ENCODE data around the gene ZSCAN12. TPM values are rescaled to one million over a fixed set of nuclear protein-coding genes. Genes with fewer than 3 reads are reported as not detected.
"Not testable (repeated sequence)": the region's sequence is repeated elsewhere in the genome, so short reads cannot be mapped to it uniquely, and the experiment has no call there.

ZSCAN12 gene
- total RNA-seq, 1 donor from 2014 or later, result 12.8 TPM

DNA sequence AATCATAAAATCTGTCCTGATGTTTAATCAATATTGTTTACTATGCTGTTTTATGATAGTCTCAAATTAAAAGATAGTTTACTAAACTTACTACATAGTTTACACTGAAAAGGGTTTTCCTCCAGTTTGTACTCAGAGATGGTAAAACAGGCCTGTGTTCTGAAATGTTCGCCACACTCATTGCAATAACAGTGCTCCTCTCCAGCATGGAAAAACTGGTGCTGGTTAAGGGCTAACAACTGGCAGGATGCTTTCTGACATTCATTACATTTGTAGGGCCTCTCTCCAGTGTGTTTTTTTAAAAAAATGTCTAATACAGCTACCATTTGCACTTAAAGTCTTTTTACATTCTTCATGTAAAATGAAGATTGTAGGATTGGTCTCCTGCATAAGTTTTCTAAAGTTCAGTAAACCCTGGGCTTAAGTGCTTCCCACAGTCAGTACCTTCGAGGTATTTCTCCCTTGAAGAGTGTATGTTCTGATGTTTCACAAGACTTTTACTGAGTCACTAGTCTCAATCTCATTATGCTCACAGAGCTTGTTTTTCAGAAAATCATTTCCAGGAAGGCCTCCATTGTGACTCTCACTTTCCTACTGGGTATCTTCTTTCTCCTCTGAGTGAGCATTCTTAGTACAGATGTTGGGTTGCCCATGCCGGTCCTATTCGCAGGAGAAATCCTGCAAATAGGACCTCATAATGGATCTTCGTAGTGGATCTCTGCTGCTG, 8.7 kb upstream of the ZSCAN12 start:
- no peak overlapping the region for H3K27ac Mint-ChIP-seq
- DNase-seq, result no peak
- H3K4me1 Mint-ChIP-seq, result no peaks in the 10 kb centered on the region
- ChIA-PET POLR2A (no interaction called here), CTCF (no interaction called here)
- no peak overlapping the region for H3K4me3 Mint-ChIP-seq
- TF ChIP-seq CTCF (IDR thresholded peaks at IDR 0.05), result no peak
- H3K27me3 Mint-ChIP-seq, result peaks cover 36% of the 10 kb centered on the region
- peaks cover 3% of the 10 kb centered on the region for H3K9me3 Mint-ChIP-seq
- no peak for ATAC-seq (ENCODE audit: low read depth)
- H3K36me3 Mint-ChIP-seq (ENCODE audit: low read depth), result no peaks in the 10 kb centered on the region
- intact Hi-C loops (cut with micrococcal nuclease), result no loop called here

DNA sequence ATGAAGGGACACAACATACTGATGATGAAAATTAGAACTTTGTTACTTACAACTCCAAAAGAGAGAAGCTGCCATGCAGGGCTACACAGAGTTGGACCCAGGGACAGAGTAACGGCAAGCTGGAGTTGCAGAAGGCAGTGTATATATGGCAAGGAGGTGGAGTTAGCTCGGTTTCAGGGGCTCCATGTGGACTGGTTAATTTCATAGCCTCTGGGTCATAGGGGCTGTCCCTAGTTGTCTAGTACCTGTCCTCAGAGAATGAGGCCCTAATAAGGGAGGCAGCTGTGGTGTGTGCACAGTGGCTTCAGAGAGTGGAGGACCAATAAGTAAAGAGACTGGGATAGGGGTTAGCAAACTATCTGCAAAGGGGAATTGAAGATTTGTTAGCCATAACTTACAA, 7.9 kb upstream of the ZSCAN12 start:
- no peaks in the 10 kb centered on the region for H3K36me3 Mint-ChIP-seq (ENCODE audit: low read depth)
- ATAC-seq (ENCODE audit: low read depth), result no peak
- peaks cover 45% of the 10 kb centered on the region for H3K27me3 Mint-ChIP-seq
- H3K27ac Mint-ChIP-seq, result no peak overlapping the region
- no peak overlapping the region for H3K4me3 Mint-ChIP-seq
- no peak for DNase-seq
- intact Hi-C loops (cut with micrococcal nuclease), result no loop called here
- peaks cover 6% of the 10 kb centered on the region for H3K9me3 Mint-ChIP-seq
- TF ChIP-seq CTCF (IDR thresholded peaks at IDR 0.05), result no peak
- ChIA-PET CTCF (no interaction called here), POLR2A (no interaction called here)
- no peaks in the 10 kb centered on the region for H3K4me1 Mint-ChIP-seq

DNA sequence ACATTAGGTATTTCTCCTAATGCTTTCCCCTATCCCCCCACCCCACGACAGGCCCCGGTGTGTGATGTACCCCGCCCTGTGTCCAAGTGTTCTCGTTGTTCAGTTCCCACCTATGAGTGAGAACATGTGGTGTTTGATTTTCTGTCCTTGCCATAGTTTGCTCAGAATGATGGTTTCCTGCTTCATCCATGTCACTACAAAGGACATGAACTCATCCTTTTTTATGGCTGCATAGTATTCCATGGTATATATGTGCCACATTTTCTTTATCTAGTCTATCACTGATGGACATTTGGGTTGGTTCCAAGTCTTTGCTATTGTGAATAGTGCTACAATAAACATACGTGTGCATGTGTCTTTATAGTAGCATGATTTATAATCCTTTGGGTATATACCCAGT, 4.4 kb upstream of the ZSCAN12 start:
- CTCF ChIA-PET, result not testable (repeated sequence)

GRCh38 chr6:28402197-28402596, 2.6 kb upstream of the ZSCAN12 start:
- H3K4me3 Mint-ChIP-seq, result no peak overlapping the region
- no peak for ATAC-seq (ENCODE audit: low read depth)
- H3K36me3 Mint-ChIP-seq (ENCODE audit: low read depth), result peaks cover 15% of the 10 kb centered on the region
- POLR2A ChIA-PET, result interaction anchor here (0.7 to 1.9 kb wide), 2 partner anchors 19 to 1162 kb away, joined by 5 read pairs; no protein-coding TSS in a partner anchor
- CTCF ChIA-PET, result no interaction called here
- intact Hi-C loops (cut with micrococcal nuclease), result no loop called here
- no peak overlapping the region for H3K27ac Mint-ChIP-seq
- DNase-seq, result no peak
- H3K27me3 Mint-ChIP-seq, result peaks cover 43% of the 10 kb centered on the region
- H3K4me1 Mint-ChIP-seq, result peaks cover 20% of the 10 kb centered on the region
- TF ChIP-seq CTCF (IDR thresholded peaks at IDR 0.05), result no peak
- H3K9me3 Mint-ChIP-seq, result peaks cover 3% of the 10 kb centered on the region

More for the DNA sequence above, 4.4 kb upstream of the ZSCAN12 start:
- H3K36me3 Mint-ChIP-seq (ENCODE audit: low read depth); intact Hi-C loops (cut with micrococcal nuclease); H3K9me3 Mint-ChIP-seq; H3K27ac Mint-ChIP-seq; ATAC-seq (ENCODE audit: low read depth); POLR2A ChIA-PET; H3K4me1 Mint-ChIP-seq; DNase-seq; H3K4me3 Mint-ChIP-seq: not testable (repeated sequence)
- H3K27me3 Mint-ChIP-seq, result peaks cover 47% of the 10 kb centered on the region

DNA sequence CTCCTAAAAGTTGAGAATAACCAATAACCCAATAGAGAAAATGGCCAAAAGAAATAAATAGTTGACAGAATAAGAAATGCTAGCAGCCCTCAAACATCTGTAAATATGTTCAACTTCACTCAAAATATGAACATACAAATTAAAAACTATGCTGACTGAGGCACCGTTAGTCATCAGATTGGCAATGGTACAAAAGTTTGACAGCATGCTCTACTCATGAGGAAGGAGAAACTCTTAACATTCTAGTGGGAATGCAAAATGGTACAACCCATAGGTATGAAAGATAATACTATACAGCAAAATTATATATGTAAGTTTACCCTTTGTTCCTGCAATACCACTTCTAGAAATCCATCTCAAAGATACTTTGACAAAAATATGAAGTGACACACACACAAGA, 1.6 kb upstream of the ZSCAN12 start:
- ChIA-PET POLR2A (interaction anchor here (0.6 kb wide), 1 partner anchor 536 kb away, joined by 3 read pairs; a partner anchor contains a TSS), CTCF (no interaction called here)
- Mint-ChIP-seq H3K4me1 (peaks cover 31% of the 10 kb centered on the region), H3K36me3 (ENCODE audit: low read depth) (peaks cover 25% of the 10 kb centered on the region), H3K27me3 (peaks cover 40% of the 10 kb centered on the region), H3K4me3 (no peak overlapping the region), H3K9me3 (peaks cover 3% of the 10 kb centered on the region), H3K27ac (no peak overlapping the region)
- no peak for ATAC-seq (ENCODE audit: low read depth)
- intact Hi-C loops (cut with micrococcal nuclease), result no loop called here
- no peak for DNase-seq
- TF ChIP-seq CTCF (IDR thresholded peaks at IDR 0.05), result no peak
